Limb (tissue), 2 donors: ENCODE data around the gene PPP1R18.
A peak's percentile ranks its signal among the peaks of the same experiment; 100 is the strongest.
"Not testable (repeated sequence)": the region's sequence is repeated elsewhere in the genome, so short reads cannot be mapped to it uniquely, and the experiment has no call there.

Experiments used
- DNase-seq, 2 donors: peaks; one replicate each; pipeline ENCODE4 v3.0.0-alpha.2; 2016; ENCODE audit errors: extremely low spot score in 2 of 2

The PPP1R18 gene

GRCh38 chr6:30719791-30720737 lies 33.6 kb upstream of the PPP1R18 start, which contains the start of gene TUBB:
TSS of gene TUBB (plus strand) at chr6:30720352. CDS start at chr6:30720507, 155 bp downstream.
- peak; percentile 98 for DNase-seq

DNA sequence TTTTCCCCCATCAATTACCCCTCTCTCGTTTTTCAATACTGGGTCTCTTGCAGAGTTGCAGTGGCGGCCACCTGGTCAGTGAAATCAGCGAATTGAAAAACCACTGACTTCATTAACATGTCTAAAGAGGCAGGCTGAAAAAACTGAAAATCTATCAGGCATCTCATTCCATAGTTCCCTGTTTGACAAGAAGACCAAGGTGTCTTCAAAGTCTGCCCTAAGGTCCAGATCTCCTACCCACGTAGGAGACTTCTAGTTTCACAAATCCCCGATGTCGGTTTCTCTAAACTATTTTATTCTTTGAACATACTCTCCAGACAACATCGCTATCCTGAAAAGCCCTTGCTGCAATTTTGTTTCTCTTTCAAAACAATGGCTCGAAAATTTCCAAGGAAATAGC lies 32.9 kb upstream of the PPP1R18 start:
- no peak for DNase-seq

DNA sequence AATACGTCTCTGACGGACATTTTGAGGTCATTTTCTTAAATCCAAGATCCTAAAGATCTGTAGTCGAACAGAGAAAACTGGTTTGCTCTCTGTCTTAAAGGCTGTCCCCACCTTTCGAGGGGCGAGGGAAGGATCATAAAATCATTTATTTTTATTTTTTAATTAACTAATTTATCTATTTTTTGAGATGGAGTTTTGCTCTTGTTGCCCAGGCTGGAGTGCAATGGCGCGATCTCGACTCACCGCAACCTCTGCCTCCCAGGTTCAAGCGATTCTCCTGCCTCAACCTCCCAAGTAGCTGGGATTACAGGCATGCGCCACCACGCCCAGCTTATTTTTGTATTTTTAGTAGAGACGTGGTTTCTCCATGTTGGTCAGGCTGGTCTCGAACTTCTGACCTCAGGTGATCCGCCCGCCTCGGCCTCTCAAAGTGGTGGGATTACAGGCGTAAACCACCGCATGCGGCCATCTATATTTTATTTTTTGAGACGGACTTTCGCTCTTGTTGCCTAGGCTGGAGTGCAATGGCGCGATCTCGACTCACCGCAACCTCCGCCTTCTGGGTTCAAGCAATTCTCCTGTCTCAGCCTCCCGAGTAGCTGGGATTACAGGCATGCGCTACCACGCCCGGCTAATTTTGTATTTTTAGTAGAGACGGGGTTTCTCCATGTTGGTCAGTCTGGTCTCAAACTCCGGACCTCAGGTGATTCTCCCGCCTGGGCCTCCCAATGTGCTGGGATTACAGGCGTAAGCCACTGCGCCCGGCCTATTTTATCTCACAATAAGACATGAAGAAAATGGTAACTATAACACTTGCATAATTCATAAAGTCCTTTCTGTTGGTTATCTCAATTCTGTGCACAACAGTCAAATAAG lies 31.6 kb upstream of the PPP1R18 start:
- not testable (repeated sequence) for DNase-seq

DNA sequence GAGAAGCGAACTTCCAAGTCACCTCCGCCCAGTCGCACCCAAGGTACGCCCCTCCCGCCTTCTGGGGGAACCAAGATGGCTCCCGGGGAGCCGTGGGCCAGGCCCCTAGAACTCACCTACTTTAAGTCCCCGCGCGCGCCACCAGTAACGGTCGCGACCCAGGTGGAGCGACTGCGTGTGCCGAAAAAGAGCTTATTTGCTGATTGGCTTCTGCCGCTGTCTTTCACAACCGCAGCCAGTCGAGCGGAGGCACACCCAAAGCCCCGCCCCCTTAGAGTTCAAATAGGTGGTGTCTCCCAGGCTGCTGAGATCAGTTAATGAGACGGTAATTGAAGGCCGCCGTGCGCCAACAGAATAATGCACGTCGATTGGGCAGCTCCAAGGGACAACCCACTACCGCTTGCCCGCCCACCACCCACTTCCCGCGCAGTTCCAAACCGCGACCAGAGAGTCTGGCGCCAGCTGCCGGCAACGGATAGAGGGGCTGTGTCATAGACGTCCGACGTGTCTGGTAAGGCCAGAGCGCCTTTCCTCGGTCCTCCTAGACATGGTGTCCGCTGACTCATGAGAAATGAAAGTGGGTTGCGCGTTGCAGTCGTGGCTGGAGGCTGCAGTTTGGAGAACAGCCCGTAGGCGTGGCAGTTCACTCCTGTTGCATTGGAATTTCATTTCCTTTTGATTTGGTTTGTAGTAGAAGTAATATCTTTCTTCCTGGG lies 30.8 kb upstream of the PPP1R18 start, which contains the start of gene MDC1:
MDC1 (minus strand) TSS at position 153 of the 716 bp plus-strand sequence. CDS start 2,106 bp downstream, outside the sequence.
- DNase-seq = peak; percentile 99 to 100

- DNase-seq = no peak
Measured at GRCh38 chr6:30716879-30717128, 30.4 kb upstream of the PPP1R18 start.

DNA sequence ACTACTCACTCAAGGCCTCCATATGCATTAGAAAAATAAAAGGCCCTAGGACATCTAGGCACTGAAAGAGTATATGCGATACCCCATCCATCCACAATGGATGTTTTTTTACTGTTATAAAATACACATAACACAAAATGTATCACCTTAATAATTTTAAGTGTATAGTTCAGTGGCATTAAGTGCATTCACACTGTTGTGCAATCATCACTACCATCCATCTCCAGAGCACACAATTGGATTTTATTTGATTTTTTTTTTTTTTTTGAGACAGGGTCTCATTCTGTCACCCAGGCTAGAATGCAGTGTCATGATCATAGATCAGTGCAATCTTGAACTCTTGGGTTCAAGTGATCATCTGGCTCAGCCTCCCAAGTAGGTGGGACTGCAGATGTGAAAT lies 27.8 kb upstream of the PPP1R18 start:
- no peak for DNase-seq

GRCh38 chr6:30712441-30712945 lies 26.0 kb upstream of the PPP1R18 start:
- no peak for DNase-seq

GRCh38 chr6:30711758-30712380 lies 25.4 kb upstream of the PPP1R18 start:
- DNase-seq = no peak

- DNase-seq = no peak
Measured at GRCh38 chr6:30709101-30709868, 22.8 kb upstream of the PPP1R18 start.

GRCh38 chr6:30707281-30707850 lies 20.9 kb upstream of the PPP1R18 start:
- DNase-seq = no peak

DNA sequence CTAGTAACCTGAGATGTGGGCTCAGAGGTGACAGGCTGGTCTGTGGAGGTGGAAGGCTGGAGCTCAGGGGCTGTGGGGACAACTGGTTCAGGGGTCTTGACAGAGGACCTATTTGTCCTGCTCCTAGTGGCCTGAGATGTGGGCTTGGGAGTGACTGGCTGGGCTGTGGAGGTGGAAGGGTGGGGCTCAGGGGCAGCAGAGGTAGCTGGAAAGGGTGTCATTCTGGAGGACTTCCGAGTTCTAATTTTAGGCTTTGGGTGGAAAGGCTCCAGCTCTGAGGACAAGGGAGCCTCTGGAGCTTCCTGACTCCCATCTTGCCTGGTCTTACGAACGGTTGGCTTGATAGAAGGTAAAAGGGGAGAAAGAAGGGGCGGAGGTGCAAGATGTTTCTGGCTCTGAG lies 19.2 kb upstream of the PPP1R18 start:
- no peak for DNase-seq

- no peak for DNase-seq
Measured at GRCh38 chr6:30703821-30704220, 17.4 kb upstream of the PPP1R18 start.

- DNase-seq = no peak
Measured at GRCh38 chr6:30703011-30703410, 16.6 kb upstream of the PPP1R18 start.

- DNase-seq = no peak
Measured at GRCh38 chr6:30700340-30700739, 13.9 kb upstream of the PPP1R18 start.

DNA sequence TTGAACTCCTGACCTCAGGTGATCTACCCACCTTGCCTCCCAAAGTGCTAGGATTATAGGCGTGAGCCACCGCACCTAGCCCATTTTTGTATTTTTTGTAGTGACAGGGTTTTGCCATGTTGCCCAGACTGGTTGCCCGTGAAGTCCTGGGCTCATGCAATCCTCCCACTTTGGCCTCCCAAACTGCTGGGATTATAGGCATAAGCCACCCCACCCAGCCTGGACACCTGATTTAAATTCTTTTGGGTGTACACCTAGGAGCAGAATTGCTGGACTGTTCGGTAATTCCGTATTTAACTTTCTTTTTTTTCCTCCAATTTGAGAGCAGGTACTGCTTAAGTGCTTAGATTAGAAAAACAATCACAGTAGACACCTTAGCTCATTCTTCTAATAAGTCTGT lies 10.0 kb upstream of the PPP1R18 start:
- no peak for DNase-seq

DNA sequence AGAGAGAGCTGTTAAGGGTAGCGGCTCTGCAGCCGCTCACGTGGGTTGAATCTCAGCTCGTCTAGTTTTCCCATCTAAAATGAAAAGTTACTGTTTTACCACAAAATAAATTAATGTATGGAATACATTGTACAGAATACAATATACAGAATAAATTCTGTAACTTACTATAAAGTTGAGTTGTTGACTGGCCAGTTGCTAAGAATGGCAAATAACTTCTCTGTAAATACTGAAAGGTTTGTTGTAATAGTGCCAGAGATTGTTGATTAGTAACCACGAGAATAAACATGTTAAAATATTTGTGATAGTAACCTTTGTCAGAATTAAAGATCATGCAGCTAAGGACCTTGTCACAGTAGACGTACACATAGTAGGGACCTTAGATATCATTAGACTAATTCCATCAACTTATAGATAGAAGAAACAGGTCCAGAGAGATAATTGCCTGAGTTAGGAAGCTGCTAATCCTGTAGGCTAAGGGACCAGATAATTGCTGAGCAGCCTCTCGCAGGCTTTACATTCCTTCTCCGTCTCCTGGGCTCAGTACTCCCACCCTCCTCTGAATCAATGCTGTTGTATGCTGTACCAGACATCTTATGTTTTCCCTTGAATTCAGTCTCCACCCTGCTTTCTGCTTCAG lies 4.9 kb upstream of the PPP1R18 start:
- DNase-seq = no peak

DNA sequence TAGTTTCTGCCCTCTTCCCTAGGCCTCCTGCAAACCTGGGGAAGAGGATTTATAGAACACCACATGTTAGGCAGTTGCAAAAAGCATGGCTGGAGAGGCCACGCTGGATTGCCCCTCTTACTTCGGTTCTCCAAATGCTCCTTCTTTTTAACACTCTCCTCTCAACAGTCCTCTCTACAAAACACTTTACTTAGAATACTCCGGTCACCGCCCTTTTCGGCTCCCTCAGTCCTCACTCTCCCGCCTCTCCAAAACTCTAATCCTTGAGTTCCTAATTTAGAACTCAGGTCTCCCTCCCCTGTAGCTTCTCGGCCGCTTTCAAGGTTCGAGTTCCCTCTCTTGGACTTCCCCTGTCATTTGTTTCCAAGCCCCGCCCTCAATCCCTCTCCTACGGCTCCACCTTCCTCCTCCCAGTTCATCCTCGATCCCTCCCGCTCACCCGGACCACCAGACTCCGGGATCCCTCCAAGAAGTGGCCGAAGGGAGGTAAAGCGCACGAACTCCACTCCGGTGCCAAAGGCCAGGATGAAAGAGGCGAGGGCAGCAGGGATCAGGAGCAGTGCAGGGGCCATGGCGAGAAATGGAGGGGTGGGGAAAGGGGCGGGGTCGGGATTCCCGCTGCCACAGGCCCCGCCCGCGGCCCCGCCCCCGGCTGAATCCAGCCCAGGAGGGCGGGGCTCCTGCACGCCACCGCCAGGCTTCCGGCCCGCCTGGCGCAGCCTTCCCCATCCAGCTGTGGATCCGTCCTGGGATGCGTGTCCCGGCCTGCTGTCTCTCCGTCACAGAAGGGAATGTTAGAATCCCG lies 4.2 kb upstream of the PPP1R18 start, which contains the start of gene NRM:
NRM (minus strand) TSS at position 582 of the 805 bp plus-strand sequence; CDS start at position 572, 10 bp downstream.
- DNase-seq = peak; percentile 92 to 94

GRCh38 chr6:30689985-30690384 lies 3.5 kb upstream of the PPP1R18 start:
- DNase-seq = no peak
